HG03108 (cell line): ENCODE data around the gene RPL35.

Source experiments
- ATAC-seq: cut with Tn5 transposase; IDR thresholded peaks from one replicate; pipeline ENCODE4 v1.9.1; 2021; ENCODE audit warnings: moderate library complexity; ENCODE audit not compliant: unreplicated experiment

RPL35 gene

GRCh38 chr9:124820698-124821623 lies 40.8 kb downstream of the RPL35 start:
- ATAC-seq, result no peak

- ATAC-seq, result no peak
These were observed 43.1 kb downstream of the RPL35 start for GRCh38 chr9:124818431-124819281.

GRCh38 chr9:124815601-124816000 lies 46.2 kb downstream of the RPL35 start:
- ATAC-seq, result no peak

- ATAC-seq, result no peak
These were observed 47.6 kb downstream of the RPL35 start for GRCh38 chr9:124814164-124814535.

- ATAC-seq, result no peak
These were observed 48.1 kb downstream of the RPL35 start for GRCh38 chr9:124813501-124814163.

GRCh38 chr9:124813041-124813440 lies 48.7 kb downstream of the RPL35 start:
- no peak for ATAC-seq

GRCh38 chr9:124812441-124812876 lies 49.3 kb downstream of the RPL35 start:
- no peak for ATAC-seq

- ATAC-seq, result no peak
These were observed 50.9 kb downstream of the RPL35 start for GRCh38 chr9:124810663-124811355.

- no peak for ATAC-seq
These were observed 51.8 kb downstream of the RPL35 start for GRCh38 chr9:124809741-124810500.

GRCh38 chr9:124809211-124809610 lies 52.5 kb downstream of the RPL35 start:
- ATAC-seq, result no peak

GRCh38 chr9:124808246-124808956 lies 53.4 kb downstream of the RPL35 start:
- ATAC-seq, result no peak
